ENCODE data around the gene PURA.
A peak's percentile ranks its signal among the peaks of the same experiment; 100 is the strongest.

DNA sequence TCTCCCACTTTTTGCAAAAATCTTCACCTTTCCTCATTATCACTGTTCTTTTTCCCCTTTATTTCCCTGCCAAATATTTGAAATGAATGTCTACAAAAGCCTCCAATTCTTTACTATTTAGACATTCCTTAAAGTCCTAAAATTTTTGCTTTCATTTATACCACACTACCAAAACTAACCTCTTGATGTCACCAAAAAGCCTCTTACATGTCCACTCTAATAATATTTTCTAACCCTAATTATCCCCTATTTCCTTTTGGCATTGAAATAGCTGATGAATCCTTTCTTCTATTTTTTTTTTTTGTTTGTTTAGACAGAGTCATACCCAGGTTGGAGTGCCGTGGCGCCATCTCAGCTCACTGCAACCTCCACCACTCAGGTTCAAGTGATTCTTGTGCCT, 38.5 kb upstream of the PURA start:
- TF ChIP-seq, protein P1, sequence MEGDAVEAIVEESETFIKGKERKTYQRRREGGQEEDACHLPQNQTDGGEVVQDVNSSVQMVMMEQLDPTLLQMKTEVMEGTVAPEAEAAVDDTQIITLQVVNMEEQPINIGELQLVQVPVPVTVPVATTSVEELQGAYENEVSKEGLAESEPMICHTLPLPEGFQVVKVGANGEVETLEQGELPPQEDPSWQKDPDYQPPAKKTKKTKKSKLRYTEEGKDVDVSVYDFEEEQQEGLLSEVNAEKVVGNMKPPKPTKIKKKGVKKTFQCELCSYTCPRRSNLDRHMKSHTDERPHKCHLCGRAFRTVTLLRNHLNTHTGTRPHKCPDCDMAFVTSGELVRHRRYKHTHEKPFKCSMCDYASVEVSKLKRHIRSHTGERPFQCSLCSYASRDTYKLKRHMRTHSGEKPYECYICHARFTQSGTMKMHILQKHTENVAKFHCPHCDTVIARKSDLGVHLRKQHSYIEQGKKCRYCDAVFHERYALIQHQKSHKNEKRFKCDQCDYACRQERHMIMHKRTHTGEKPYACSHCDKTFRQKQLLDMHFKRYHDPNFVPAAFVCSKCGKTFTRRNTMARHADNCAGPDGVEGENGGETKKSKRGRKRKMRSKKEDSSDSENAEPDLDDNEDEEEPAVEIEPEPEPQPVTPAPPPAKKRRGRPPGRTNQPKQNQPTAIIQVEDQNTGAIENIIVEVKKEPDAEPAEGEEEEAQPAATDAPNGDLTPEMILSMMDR (IDR thresholded peaks at IDR 0.05), result peak in 1 of 2 donors; percentile 7
- TF ChIP-seq EP300 (IDR thresholded peaks at IDR 0.05) (no peak), POLR2A (IDR thresholded peaks at IDR 0.05) (no peak), POLR2AphosphoS5 (IDR thresholded peaks at IDR 0.05) (no peak)

Data from suprapubic skin (tissue), 4 donors.